Measurements from ENCODE around the gene COQ6.
"Not testable (repeated sequence)": the region's sequence is repeated elsewhere in the genome, so short reads cannot be mapped to it uniquely, and the experiment has no call there.

DNA sequence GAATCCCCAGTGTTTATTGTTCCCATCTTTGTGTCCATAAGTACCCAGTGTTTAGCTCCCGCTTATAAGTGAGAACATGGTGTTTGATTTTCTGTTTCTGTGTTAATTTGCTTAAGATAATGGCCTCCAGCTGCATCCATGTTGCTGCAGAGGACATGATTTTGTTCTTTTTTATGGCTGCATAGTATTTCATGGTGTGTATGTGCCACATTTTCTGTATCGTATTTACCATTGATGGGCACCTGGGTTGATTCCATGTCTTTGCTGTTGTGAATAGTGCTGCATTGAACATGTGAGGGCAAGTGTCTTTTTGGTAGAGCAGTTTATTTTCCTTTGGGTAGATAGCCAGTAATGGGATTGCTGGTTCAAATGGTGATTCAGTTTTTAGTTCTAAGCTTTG is 30.6 kb upstream of the COQ6 start:
- TF ChIP-seq, protein P1, sequence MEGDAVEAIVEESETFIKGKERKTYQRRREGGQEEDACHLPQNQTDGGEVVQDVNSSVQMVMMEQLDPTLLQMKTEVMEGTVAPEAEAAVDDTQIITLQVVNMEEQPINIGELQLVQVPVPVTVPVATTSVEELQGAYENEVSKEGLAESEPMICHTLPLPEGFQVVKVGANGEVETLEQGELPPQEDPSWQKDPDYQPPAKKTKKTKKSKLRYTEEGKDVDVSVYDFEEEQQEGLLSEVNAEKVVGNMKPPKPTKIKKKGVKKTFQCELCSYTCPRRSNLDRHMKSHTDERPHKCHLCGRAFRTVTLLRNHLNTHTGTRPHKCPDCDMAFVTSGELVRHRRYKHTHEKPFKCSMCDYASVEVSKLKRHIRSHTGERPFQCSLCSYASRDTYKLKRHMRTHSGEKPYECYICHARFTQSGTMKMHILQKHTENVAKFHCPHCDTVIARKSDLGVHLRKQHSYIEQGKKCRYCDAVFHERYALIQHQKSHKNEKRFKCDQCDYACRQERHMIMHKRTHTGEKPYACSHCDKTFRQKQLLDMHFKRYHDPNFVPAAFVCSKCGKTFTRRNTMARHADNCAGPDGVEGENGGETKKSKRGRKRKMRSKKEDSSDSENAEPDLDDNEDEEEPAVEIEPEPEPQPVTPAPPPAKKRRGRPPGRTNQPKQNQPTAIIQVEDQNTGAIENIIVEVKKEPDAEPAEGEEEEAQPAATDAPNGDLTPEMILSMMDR (conservative IDR thresholded peaks at IDR 0.05), result not testable (repeated sequence)
- not testable (repeated sequence) for TF ChIP-seq EZH2 (IDR thresholded peaks at IDR 0.05; ENCODE audit: low read depth)

Measured in PC-9 (cell line).